K562 (cell line): ENCODE data around the gene GDF11.

Source experiments
- CTCF ChIP-seq, 3 experiments: IDR thresholded peaks in 2 of 3; conservative IDR thresholded peaks in 1 of 3; 2 replicates each; pipeline ENCODE4 v1.5.1; 2011 to 2012; ENCODE audit warnings: low read length in 3 of 3, mild to moderate bottlenecking in 3 of 3, control low read depth in 2 of 3, improper control_type of control experiment in 1 of 3, inconsistent platforms in 1 of 3, low read depth in 1 of 3, mixed read lengths in 1 of 3, moderate library complexity in 1 of 3; ENCODE audit not compliant: insufficient read depth in 2 of 3
- FOXM1 ChIP-seq, 2 experiments: fragments of 450-650 bp in 1 of 2; sonication (generic) in 1 of 2; formaldehyde crosslinking in 1 of 2; IDR thresholded peaks; 2 replicates each; pipeline versions ENCODE4 v1.6.1 to v1.9.0; 2017 to 2022; ENCODE audit warnings: low read depth in 2 of 2, mild to moderate bottlenecking in 2 of 2, missing genetic modification reagents in 1 of 2, moderate library complexity in 1 of 2

GRCh38 chr12:55743406-55744339, 751 bp downstream of the GDF11 start:
- TF ChIP-seq FOXM1 (IDR thresholded peaks at IDR 0.05; ENCODE audit: low read depth) = no peak
- TF ChIP-seq FOXM1 (CRISPR knock-in tag; IDR thresholded peaks at IDR 0.05; ENCODE audit: low read depth) = no peak
- TF ChIP-seq CTCF (IDR thresholded peaks at IDR 0.05 in 2 of 3, conservative IDR thresholded peaks at IDR 0.05 in 1 of 3; ENCODE audit: insufficient read depth in 2 of 3, low read depth in 1 of 3, low read length in 3 of 3) = peak in 2 of 3 experiments; percentile 28 to 46; a peak in 2 of 6 replicates
